Caco-2 (cell line): ENCODE results near the gene LONP2. TPM values are rescaled to one million over a fixed set of nuclear protein-coding genes. Genes with fewer than 3 reads are reported as not detected.

Source experiments
- BruUV-seq: library from RNA; stranded (reverse); fragments of 400-500 nt; replicated peaks from 2 replicates; lab custom pipeline; 2021; lab: Mats Ljungman, UMichigan
- CTCF ChIA-PET: fragments of 300-600 bp; sonication (Branson Sonifier 250); formaldehyde crosslinking; loops from one replicate; lab custom pipeline; 2022; ENCODE audit warnings: antibody characterized with exemption; lab: Charles Lee
- POLR2A ChIA-PET: fragments of 300-600 bp; sonication (Branson Sonifier 250); formaldehyde crosslinking; loops from one replicate; lab custom pipeline; 2022; ENCODE audit warnings: antibody characterized with exemption; lab: Charles Lee
- DNase-seq, 2 experiments: peaks; one replicate each; pipeline versions ENCODE4 v3.0.0 to v3.0.0-alpha.2; 2020 to 2022
- H3K27me3 ChIP-seq: replicated peaks from 2 replicates; pipeline ENCODE4 v1.6.0; 2011; ENCODE audit warnings: low read length; ENCODE audit not compliant: control insufficient read depth, insufficient read depth
- H3K36me3 ChIP-seq: 2 replicates; pipeline ENCODE4 v1.5.1; 2011; ENCODE audit warnings: low read length; ENCODE audit not compliant: control insufficient read depth, insufficient read depth
- H3K4me1 ChIP-seq: fragments of 250-450 bp; sonication (Bioruptor Pico); 2 replicates; pipeline ENCODE4 v1.5.1; 2020; ENCODE audit warnings: mild to moderate bottlenecking
- H3K4me3 ChIP-seq: 2 replicates; pipeline ENCODE4 v1.5.1; 2011; ENCODE audit warnings: low read depth, mild to moderate bottlenecking, control low read depth, low read length
- H3K9me3 ChIP-seq: fragments of 250-450 bp; sonication (Bioruptor Pico); 2 replicates; pipeline ENCODE4 v1.5.1; 2020; ENCODE audit warnings: mild to moderate bottlenecking, moderate library complexity
- H3K27ac Mint-ChIP-seq: one replicate; pipeline ENCODE4 v1.8.0; 2022; ENCODE audit warnings: mixed read lengths; ENCODE audit not compliant: unreplicated experiment
- H3K27me3 Mint-ChIP-seq: one replicate; pipeline ENCODE4 v1.8.0; 2022; ENCODE audit warnings: mixed read lengths; ENCODE audit not compliant: insufficient read depth, unreplicated experiment
- H3K36me3 Mint-ChIP-seq: one replicate; pipeline ENCODE4 v1.8.0; 2022; ENCODE audit warnings: mild to moderate bottlenecking, mixed read lengths; ENCODE audit not compliant: insufficient read depth, unreplicated experiment
- H3K4me1 Mint-ChIP-seq: one replicate; pipeline ENCODE4 v1.8.0; 2022; ENCODE audit warnings: low read depth, mixed read lengths; ENCODE audit not compliant: unreplicated experiment
- H3K4me3 Mint-ChIP-seq: one replicate; pipeline ENCODE4 v1.8.0; 2022; ENCODE audit warnings: mild to moderate bottlenecking, moderate library complexity, mixed read lengths; ENCODE audit not compliant: unreplicated experiment
- H3K9me3 Mint-ChIP-seq: one replicate; pipeline ENCODE4 v1.8.0; 2022; ENCODE audit warnings: mixed read lengths; ENCODE audit not compliant: unreplicated experiment
- CTCF ChIP-seq, 2 experiments: fragments of 200-600 bp in 1 of 2; IDR thresholded peaks; 1 replicate in 1 of 2; 2 replicates in 1 of 2; pipeline versions ENCODE4 v1.5.1 to v1.8.0; 2011 to 2022; ENCODE audit warnings: antibody characterized with exemption in 1 of 2, control low read depth in 1 of 2, inconsistent platforms in 1 of 2, low read depth in 1 of 2, low read length in 1 of 2, mild to moderate bottlenecking in 1 of 2, moderate library complexity in 1 of 2; ENCODE audit not compliant: insufficient read depth in 1 of 2, severe bottlenecking in 1 of 2, unreplicated experiment in 1 of 2
- intact Hi-C: fragments of 100-400 bp; cut with micrococcal nuclease; formaldehyde crosslinking; loops from one replicate; pipeline ENCODE4 v1.10.0; 2022; ENCODE audit not compliant: unreplicated experiment
- total RNA-seq: library from RNA; stranded (reverse); gene quantifications from 2 replicates; pipeline ENCODE4 v1.2.3, GENCODE V29; 2022

Gene LONP2
- total RNA-seq, 1 experiment from 2014 or later = 32.1 TPM

DNA sequence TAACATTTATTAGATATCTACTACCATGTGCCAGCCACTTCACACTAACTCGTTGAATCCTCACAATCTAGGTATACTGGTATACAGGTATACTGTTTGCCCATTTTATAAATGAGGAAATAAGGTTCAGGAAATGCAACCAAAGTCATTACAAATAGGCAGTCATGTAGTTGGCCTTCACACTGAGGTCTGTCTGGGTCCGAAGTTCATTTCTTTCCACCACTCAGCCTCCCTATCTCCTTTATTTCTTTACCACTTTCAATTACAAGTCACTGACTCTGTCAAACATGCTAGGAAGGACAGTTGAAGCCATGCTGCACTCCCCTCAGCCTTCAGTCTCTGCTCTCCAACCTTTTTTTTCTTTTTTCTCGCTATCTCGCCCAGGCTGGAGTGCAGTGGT, 161.8 kb downstream of the LONP2 start:
- ChIA-PET POLR2A (no interaction called here), CTCF (no interaction called here)
- no peaks in the 10 kb centered on the region for H3K27me3 Mint-ChIP-seq
- Histone ChIP-seq H3K36me3 (no peaks in the 10 kb centered on the region), H3K9me3 (no peaks in the 10 kb centered on the region), H3K4me1 (peaks cover 31% of the 10 kb centered on the region), H3K27me3 (no peaks in the 10 kb centered on the region), H3K4me3 (no peak overlapping the region)
- intact Hi-C loops = no loop called here
- no peak for TF ChIP-seq CTCF (IDR thresholded peaks at IDR 0.05; ENCODE audit: insufficient read depth in 1 of 2, low read depth in 1 of 2, low read length in 1 of 2, severe bottlenecking in 1 of 2, unreplicated experiment in 1 of 2)
- H3K36me3 Mint-ChIP-seq = peaks cover 4% of the 10 kb centered on the region
- peaks cover 12% of the 10 kb centered on the region for H3K4me1 Mint-ChIP-seq
- DNase-seq = no peak
- no peak overlapping the region for H3K4me3 Mint-ChIP-seq
- H3K9me3 Mint-ChIP-seq = no peaks in the 10 kb centered on the region
- no peak overlapping the region for H3K27ac Mint-ChIP-seq
- BruUV-seq = no TSS peak

Other genes with a start within 250 kb of the LONP2 start
- gene ABCC12, start 88.3 kb upstream of the LONP2 start, total RNA-seq = not detected in 2 replicates
- gene ABCC11, start 3.2 kb downstream of the LONP2 start, total RNA-seq = 0.21 and 0.34 TPM in 2 replicates
- 26.6 and 27.2 TPM in 2 replicates for gene SIAH1, start 141.1 kb downstream of the LONP2 start, total RNA-seq